ENCODE data around the gene ZNF311. TPM values are rescaled to one million over a fixed set of nuclear protein-coding genes. Genes with fewer than 3 reads are reported as not detected.

The ZNF311 gene
- total and polyA plus RNA-seq, 9 of the 15 experiments (the other 6 are each of a cell fraction or from before 2014, with no cell fraction given), result 5.1 to 10.0 (median 7.5) TPM

DNA sequence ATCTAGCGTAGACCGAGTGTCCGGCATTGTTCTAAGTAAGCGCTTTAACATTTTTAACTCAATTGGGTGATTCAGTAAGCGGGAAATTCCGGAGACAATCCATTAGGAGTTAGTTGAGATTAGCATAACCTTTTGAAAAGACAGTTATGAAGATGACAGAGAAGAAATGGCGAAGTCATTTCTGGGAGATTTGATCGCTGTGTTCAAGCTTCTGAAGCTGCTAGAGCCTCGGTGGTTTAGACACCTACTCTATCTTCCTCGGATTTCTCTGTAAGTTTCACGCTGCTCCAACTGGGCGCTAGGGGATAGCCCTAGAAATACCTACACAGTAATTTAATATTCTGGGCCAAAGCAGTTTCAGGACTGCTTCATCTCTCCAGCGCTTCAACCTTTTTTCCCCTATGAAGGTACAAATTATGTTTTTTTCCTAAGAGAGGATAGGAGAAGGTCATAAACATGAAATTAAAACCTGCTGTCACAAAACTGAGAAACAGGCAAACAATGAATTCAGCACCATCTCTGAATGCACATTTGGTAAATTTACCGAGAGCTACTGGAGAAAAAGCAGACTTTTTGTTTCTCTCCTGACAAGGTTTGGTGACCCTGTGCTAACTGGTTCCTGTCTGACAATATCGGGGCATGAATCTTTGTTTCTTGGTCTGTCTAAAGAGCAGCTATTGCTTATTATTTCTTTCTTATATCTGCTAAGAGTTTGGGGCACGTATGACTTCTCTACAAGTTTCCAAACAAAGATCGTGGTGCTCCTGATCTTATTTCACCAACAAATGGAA lies 22.4 kb downstream of the ZNF311 start (continued):
- TF ChIP-seq, protein P1, sequence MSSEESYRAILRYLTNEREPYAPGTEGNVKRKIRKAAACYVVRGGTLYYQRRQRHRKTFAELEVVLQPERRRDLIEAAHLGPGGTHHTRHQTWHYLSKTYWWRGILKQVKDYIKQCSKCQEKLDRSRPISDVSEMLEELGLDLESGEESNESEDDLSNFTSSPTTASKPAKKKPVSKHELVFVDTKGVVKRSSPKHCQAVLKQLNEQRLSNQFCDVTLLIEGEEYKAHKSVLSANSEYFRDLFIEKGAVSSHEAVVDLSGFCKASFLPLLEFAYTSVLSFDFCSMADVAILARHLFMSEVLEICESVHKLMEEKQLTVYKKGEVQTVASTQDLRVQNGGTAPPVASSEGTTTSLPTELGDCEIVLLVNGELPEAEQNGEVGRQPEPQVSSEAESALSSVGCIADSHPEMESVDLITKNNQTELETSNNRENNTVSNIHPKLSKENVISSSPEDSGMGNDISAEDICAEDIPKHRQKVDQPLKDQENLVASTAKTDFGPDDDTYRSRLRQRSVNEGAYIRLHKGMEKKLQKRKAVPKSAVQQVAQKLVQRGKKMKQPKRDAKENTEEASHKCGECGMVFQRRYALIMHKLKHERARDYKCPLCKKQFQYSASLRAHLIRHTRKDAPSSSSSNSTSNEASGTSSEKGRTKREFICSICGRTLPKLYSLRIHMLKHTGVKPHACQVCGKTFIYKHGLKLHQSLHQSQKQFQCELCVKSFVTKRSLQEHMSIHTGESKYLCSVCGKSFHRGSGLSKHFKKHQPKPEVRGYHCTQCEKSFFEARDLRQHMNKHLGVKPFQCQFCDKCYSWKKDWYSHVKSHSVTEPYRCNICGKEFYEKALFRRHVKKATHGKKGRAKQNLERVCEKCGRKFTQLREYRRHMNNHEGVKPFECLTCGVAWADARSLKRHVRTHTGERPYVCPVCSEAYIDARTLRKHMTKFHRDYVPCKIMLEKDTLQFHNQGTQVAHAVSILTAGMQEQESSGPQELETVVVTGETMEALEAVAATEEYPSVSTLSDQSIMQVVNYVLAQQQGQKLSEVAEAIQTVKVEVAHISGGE (CRISPR knock-in tag; IDR thresholded peaks at IDR 0.05), result 0 out of 6 replicates have a peak, but pooled peaks of 1 of the 3 experiments have one; percentile 11
- TF ChIP-seq, protein P2, sequence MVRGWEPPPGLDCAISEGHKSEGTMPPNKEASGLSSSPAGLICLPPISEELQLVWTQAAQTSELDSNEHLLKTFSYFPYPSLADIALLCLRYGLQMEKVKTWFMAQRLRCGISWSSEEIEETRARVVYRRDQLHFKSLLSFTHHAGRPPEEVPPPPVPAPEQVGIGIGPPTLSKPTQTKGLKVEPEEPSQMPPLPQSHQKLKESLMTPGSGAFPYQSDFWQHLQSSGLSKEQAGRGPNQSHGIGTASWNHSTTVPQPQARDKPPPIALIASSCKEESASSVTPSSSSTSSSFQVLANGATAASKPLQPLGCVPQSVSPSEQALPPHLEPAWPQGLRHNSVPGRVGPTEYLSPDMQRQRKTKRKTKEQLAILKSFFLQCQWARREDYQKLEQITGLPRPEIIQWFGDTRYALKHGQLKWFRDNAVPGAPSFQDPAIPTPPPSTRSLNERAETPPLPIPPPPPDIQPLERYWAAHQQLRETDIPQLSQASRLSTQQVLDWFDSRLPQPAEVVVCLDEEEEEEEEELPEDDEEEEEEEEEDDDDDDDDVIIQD (CRISPR knock-in tag; IDR thresholded peaks at IDR 0.05), result no peak
- TF ChIP-seq U2AF2 (optimal IDR thresholded peaks at IDR 0.05; ENCODE audit: low read depth, low read length) (no peak), ZNF717 (CRISPR knock-in tag; IDR thresholded peaks at IDR 0.05) (no peak), ZNF175 (CRISPR knock-in tag; IDR thresholded peaks at IDR 0.05; ENCODE audit: low read depth) (no peak), ZKSCAN3 (CRISPR knock-in tag; IDR thresholded peaks at IDR 0.05) (no peak; the same call in 1 of the 2 replicates), TAL1 (IDR thresholded peaks at IDR 0.05) (no peak), ZNF696 (CRISPR knock-in tag; conservative IDR thresholded peaks at IDR 0.05) (no peak), LARP7 (IDR thresholded peaks at IDR 0.05) (no peak), SAFB2 (IDR thresholded peaks at IDR 0.05; ENCODE audit: borderline replicate concordance, low read depth, low read length, severe bottlenecking) (no peak), FOSL1 (tag; conservative IDR thresholded peaks at IDR 0.05) (no peak), ZFX (CRISPR knock-in tag; IDR thresholded peaks at IDR 0.05) (peak; percentile 53; the same call in 1 of the 2 replicates), BACH1 (tag; IDR thresholded peaks at IDR 0.05) (no peak)
- TF ChIP-seq, protein P3, sequence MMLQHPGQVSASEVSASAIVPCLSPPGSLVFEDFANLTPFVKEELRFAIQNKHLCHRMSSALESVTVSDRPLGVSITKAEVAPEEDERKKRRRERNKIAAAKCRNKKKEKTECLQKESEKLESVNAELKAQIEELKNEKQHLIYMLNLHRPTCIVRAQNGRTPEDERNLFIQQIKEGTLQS (IDR thresholded peaks at IDR 0.05), result no peak
- TF ChIP-seq, protein P3 (CRISPR knock-in tag; conservative IDR thresholded peaks at IDR 0.05), result no peak
